GM23248 (cell line): Measurements from ENCODE around the gene SSUH2.

ENCODE experiments used
- EZH2 ChIP-seq: fragments of 200-600 bp; sonication (generic); IDR thresholded peaks from 2 replicates; pipeline ENCODE4 v1.6.1; 2018; ENCODE audit warnings: antibody characterized with exemption, mild to moderate bottlenecking; ENCODE audit not compliant: insufficient read depth, poor library complexity, severe bottlenecking
- EZH2phosphoT487 ChIP-seq: fragments of 200-600 bp; sonication (generic); IDR thresholded peaks from 2 replicates; pipeline ENCODE4 v1.6.1; 2018; ENCODE audit warnings: antibody characterized with exemption, moderate library complexity, mild to moderate bottlenecking, low read depth; ENCODE audit not compliant: insufficient read depth

GRCh38 chr3:8662594-8662993 lies 18.0 kb upstream of the SSUH2 start:
- TF ChIP-seq EZH2phosphoT487 (no peak), EZH2 (no peak)
